Measurements from ENCODE around the gene PLEKHM2.
A peak's percentile ranks its signal among the peaks of the same experiment; 100 is the strongest.
"Not testable (repeated sequence)": the region's sequence is repeated elsewhere in the genome, so short reads cannot be mapped to it uniquely, and the experiment has no call there.

Gene PLEKHM2

GRCh38 chr1:15696956-15697521 lies 12.9 kb downstream of the PLEKHM2 start:
- no peak overlapping the region for H3K4me3 ChIP-seq (ENCODE audit: low read depth, low read length)
- DNase-seq (ENCODE audit: low read depth) = no peak

- no peak for DNase-seq (ENCODE audit: low read depth)
These were observed 14.1 kb downstream of the PLEKHM2 start for GRCh38 chr1:15698201-15698600.

DNA sequence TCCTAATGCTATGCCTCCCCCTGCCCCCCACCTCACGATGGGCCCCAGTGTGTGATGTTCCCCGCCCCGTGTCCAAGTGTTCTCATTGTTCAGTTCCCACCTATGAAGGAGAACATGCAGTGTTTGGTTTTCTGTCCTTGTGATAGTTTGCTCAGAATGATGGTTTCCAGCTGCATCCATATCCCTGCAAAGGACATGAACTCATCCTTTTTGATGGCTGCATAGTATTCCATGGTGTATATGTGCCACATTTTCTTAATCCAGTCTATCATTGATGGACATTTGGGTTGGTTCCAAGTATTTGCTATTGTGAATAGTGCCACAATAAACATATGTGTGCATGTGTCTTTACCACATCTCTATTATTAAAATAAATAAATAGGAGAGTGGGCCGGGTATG lies 15.2 kb downstream of the PLEKHM2 start:
- DNase-seq (ENCODE audit: low read depth); H3K4me3 ChIP-seq (ENCODE audit: low read depth, low read length): not testable (repeated sequence)

More at GRCh38 chr1:15698201-15698600, 14.1 kb downstream of the PLEKHM2 start:
- H3K4me3 ChIP-seq (ENCODE audit: low read depth, low read length) = no peak overlapping the region

DNA sequence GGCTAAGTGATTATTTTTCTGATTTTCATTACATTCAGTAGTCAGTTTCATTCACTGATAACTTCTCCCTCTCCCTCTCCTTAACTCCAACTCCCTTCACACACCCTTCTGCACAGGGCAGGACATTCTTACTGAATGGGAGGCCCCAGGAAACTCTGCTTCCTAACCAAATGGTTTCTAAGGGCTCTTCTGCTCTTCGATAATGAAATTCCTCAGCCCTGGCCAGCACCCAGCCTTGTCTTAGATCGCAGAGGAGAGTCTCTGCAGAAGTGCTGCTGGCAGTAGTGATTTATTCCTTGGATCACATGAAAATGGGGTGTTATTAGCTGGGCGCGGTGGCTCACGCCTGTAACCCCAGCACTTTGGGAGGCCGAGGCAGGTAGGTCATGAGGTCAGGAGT lies 16.4 kb downstream of the PLEKHM2 start:
- no peak overlapping the region for H3K4me3 ChIP-seq (ENCODE audit: low read depth, low read length)
- DNase-seq (ENCODE audit: low read depth) = no peak

GRCh38 chr1:15701784-15702183 lies 17.7 kb downstream of the PLEKHM2 start:
- no peak overlapping the region for H3K4me3 ChIP-seq (ENCODE audit: low read depth, low read length)
- no peak for DNase-seq (ENCODE audit: low read depth)

DNA sequence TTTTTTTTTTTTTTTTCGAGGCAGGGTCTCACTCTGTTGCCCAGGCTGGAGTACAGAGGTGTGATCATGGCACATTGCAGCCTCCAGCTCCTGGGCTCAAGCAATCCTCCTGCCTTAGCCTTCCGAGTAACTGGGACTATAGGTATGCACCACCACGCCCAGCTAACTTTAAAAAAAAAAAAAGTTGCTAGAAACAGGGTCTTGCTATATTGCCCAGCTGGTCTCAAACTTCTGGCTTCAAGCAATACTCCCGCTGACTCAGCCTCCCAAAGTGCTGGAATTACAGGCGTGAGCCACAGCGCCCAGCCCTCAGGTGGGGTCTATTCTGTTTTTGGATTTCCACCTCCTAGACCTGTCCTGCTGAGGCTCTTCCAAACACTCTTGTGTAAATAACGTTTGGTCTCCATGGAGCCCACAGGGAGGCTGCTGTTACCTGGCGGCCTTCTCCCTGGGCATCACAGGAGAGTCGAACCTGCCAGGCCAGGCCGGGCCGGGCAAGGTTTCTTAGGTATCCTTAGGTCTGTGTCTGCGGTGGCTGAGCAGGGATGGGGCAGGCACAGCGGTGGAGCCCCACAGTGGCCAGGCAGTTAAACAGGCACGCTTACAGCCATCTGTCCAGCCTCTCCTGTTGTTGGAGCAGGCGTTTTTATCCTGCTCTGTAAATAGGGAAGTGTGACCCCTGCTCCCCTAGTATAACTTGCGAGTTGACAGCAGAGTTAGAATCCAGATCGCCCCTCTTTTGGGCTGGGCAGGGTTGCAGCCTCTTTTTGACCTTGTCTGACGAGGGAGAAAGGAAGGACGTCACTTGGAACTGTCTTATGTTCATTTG lies 18.8 kb downstream of the PLEKHM2 start:
- no peak for DNase-seq (ENCODE audit: low read depth)

DNA sequence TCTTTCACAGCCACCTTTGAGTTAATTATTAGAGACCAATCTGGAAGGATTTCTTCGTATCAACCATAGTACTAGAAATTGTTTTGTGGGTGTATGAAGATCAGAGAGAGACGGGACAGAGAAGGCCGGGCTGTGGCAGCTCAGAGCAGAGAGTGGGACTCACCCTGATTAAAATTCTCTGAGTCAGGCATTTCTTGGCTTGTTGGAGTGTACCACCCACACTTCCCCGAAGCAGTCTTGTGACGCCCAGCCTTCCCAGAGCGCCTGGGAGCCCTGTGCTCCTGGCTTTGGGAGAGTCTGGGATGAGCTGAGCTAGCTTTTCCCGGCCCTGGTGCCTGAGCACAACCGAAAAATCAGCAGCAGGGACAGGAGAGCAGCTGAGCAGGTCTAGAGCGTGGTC lies 19.4 kb downstream of the PLEKHM2 start:
- peak; percentile 78 for DNase-seq (ENCODE audit: low read depth)
- no peak overlapping the region for H3K4me3 ChIP-seq (ENCODE audit: low read depth, low read length)

More for the DNA sequence above, 18.8 kb downstream of the PLEKHM2 start:
- no peak overlapping the region for H3K4me3 ChIP-seq (ENCODE audit: low read depth, low read length)

- DNase-seq (ENCODE audit: low read depth) = no peak
- no peak overlapping the region for H3K4me3 ChIP-seq (ENCODE audit: low read depth, low read length)
These were observed 20.5 kb downstream of the PLEKHM2 start for GRCh38 chr1:15704526-15705183.

DNA sequence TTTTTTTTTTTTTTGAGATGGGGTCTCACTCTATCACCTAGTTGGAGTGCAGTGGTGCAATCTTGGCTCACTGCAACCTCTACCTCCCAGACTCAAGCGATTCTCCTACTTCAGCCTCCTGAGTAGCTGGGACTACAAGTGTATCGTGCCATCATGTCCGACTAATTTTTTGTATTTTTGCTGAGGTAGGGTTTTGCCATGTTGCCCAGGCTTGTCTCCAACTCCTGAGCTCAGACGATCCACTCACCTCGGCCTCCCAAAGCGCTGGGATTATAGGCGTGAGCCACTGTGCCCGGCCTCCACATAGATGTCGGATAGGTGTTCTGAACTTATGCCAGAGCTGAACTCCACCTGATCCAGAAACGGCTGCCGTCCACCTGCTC lies 21.1 kb downstream of the PLEKHM2 start:
- DNase-seq (ENCODE audit: low read depth) = no peak
- no peak overlapping the region for H3K4me3 ChIP-seq (ENCODE audit: low read depth, low read length)

DNA sequence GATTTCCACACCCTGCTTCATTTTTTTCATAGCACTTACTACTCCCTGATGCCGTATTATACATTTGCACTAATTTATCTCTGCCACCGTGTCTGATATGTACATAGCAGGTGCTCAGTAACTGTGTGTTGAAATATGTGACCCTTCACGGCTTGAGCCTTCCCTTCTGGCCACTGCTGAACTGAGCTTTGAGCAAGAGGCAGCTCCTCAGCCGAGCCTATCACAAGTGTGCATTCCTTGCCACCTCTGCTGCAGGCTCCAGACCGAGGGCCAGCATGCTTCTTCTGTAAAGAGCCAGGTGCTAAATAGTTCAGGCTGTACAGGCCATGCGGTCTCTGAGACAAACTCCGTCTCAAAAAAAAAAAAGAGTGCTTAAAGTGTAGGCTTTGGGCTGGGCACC lies 22.6 kb downstream of the PLEKHM2 start:
- H3K4me3 ChIP-seq (ENCODE audit: low read depth, low read length) = no peak overlapping the region
- peak; percentile 12 for DNase-seq (ENCODE audit: low read depth)

DNA sequence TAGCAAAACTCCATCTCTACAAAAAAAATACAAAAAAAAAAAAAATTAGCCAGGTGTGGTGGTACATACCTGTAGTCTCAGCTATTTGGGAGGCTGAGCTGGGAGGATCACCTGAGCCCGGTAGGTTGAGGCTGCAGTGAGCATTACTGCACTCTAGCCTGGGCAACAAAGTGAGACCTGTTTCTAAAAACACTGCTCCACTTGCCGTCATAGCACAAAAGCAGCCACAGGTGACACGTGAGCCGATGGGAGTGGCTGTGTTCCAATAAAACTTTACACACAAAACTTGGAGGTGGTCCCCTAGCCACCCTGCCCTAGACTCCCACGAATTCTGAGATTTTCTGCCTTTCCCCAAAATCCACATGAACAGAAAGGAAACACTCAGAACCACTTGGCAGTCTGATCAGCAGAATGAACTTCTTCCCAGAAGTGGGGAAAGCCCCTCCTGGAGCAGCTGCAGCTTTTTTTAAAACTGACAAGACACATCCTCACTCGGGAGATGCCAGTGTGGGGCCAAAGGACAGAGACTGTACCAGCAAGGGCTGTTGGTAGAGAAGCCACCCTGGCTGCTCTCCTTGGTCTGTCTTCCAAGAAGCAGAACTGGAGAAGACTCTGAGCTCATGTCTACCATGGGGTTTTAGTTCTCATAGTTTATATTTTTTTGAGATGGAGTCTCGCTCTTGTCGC lies 23.3 kb downstream of the PLEKHM2 start:
- no peak for DNase-seq (ENCODE audit: low read depth)
- H3K4me3 ChIP-seq (ENCODE audit: low read depth, low read length) = no peak overlapping the region

DNA sequence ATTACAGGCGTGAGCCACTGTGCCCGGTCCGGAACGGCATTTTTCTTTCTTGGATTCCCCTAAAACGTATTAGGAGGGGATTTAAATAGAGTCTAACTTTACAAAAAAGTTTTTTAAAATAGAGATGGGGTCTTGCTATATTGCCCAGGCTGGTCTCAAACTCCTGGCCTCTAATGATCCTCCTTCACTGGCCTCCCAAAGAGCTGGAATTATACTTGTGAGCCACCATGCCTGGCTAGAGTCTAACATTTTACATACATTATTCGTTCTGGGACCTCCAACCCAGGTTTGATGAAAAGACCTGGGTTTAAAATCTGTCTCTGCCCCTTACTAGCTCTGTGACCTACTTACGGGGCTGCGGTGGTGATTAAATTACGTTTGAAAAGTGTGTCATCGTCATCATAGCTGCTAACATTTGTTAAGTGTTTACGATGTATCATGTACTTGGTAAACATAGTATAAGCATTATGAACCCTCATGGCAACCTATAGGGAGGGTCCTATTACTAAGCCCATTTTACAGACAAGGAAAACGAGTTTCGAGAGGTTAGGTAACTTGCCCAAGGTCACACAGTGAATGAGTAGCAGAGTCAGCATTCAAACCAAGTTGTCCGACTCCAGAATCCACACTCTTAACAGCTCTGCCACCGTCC lies 24.5 kb downstream of the PLEKHM2 start:
- no peak for DNase-seq (ENCODE audit: low read depth)
- H3K4me3 ChIP-seq (ENCODE audit: low read depth, low read length) = no peak overlapping the region

DNA sequence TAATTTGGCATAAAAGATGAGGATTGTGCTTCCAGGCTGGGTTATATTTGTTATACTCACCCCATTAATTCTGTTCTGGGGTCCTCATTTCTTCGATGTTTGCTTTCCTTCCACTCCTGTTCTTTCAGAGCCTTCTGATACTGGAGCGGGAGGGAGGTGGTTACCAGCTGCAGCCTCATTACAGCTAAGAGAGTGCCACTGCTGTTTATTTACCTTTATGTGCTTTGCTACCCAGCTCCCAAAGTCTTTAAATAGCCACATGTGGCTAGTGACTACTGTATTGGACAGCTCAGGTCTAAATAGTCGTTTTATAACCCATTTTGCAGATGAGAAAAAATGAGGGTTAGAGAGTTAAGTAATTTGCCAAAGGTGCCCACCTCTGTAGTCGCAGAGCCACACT lies 25.1 kb downstream of the PLEKHM2 start:
- DNase-seq (ENCODE audit: low read depth) = no peak
- H3K4me3 ChIP-seq (ENCODE audit: low read depth, low read length) = no peak overlapping the region

DNA sequence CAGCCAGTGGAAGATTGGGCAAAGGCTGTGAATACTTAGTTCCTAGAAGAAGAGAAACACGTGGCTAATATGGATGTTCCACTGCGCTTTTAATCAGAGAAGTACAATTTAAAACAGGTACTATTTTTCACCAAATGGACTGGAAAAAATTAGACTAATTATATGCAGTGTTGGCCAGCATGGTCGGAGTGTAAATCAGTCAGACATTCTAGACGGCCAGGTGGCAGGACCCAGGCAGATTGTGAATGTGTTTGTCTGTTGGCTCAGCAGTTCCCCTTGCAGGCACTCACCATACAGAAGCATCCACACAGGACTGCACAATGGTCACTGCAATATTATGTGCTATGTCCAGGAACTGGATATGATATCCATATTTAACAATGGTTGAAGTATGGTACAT lies 28.0 kb downstream of the PLEKHM2 start:
- no peak for DNase-seq (ENCODE audit: low read depth)
- H3K4me3 ChIP-seq (ENCODE audit: low read depth, low read length) = no peak overlapping the region

DNA sequence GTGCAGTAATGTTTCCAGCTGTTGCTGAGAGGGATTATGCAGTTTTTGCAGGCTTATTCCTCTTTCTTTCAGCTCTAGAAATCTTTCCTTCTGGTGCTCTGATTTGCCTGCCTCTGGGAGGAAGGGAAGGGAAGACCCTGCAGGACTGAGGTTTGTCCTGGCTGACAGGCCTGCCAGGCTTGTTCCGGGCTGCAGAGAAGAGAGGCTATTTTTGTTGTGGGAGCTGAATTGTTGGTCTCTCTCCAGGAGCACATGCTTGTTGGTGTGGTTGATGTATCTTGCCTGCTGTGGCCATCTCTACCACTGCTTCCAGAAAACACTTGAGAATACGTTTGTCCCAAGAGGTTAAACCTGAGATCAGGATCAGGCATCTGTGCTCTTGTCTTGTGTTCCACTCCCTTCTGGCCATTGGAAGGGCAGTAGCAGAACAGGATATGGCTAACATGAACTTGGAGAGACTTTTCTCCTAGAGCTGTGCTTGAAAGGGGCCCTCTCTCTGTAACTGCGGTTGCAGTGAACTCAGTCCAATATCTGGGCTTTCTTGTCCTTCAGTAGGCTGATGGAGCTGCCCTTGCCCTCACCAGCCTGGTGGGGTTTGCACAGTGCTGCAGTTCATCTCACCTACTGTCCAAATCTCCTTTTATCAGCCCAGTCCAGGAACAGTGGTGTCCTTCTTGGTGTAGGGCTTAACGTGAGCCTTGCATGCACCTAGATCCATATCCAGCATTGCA lies 30.5 kb downstream of the PLEKHM2 start:
- DNase-seq (ENCODE audit: low read depth) = peak; percentile 50
- no peak overlapping the region for H3K4me3 ChIP-seq (ENCODE audit: low read depth, low read length)

DNA sequence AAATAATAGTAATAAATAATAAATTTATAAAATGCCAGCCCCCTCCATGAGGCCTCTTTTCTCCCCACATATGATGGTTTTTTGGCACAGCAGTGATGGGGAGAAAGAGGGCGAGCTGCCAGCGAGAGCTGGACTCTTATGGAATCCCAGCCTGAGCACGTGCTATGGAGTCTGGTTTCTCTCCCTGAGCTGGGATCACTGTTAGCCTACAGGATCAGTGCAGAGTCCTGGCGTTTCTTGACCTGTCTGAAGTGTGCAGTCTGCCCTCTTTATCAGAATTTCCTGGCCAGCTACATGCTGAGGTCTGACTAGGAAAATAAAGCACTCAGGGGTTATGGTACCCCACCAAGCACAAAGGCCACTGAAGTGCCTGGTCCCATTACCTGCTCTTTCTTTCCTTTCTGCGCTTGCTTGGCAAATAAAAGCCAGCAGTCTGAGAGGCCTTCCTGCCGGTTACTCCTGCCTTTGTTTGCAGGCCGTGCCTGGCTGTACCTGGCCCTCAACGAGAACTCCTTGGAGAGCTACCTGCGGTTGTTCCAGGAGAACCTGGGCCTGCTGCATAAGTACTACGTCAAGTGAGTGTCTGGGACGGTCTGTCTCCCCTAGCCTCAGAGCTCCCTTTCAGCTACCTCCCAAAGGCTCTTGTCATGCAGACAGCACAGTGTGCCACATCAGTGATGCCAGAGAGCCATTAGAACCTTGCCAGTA lies 33.5 kb downstream of the PLEKHM2 start:
- no peak for DNase-seq (ENCODE audit: low read depth)
- H3K4me3 ChIP-seq (ENCODE audit: low read depth, low read length) = no peak overlapping the region

DNA sequence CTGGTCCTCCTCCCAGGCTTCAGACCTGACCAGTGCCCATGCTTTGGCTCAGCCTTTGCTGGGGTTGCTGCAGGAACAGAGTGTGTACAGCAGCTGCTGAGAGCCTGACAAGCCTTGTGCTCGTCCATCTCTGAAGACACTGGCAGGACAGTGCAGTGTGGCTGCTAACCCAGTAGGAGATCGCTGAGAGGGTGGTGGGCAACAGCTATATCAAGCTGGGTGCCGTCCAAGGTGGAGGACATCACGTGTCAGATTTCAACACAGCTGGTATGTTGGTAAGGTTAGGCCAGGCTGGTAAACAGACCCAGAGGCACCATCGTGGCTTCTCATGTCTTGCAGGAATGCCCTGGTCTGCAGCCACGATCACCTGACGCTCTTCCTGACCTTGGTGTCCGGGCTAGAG lies 34.1 kb downstream of the PLEKHM2 start:
- no peak overlapping the region for H3K4me3 ChIP-seq (ENCODE audit: low read depth, low read length)
- no peak for DNase-seq (ENCODE audit: low read depth)

- no peak overlapping the region for H3K4me3 ChIP-seq (ENCODE audit: low read depth, low read length)
- no peak for DNase-seq (ENCODE audit: low read depth)
These were observed 35.4 kb downstream of the PLEKHM2 start for GRCh38 chr1:15719381-15720120.

Measured in skeletal muscle cell (primary cell).